ENCODE results near the gene STX8. TPM values are rescaled to one million over a fixed set of nuclear protein-coding genes. Genes with fewer than 3 reads are reported as not detected.

Gene STX8
- total RNA-seq, 1 donor from 2014 or later: 57.8 TPM

GRCh38 chr17:9206741-9207332, 368.8 kb downstream of the STX8 start:
- DNase-seq (no peak), ATAC-seq (no peak)
- Histone ChIP-seq H3K9me3 (no peaks in the 10 kb centered on the region), H3K4me3 (no peak overlapping the region), H3K27ac (no peak overlapping the region), H3K4me1 (peaks cover 14% of the 10 kb centered on the region), H3K27me3 (ENCODE audit: low read depth) (peaks cover 8% of the 10 kb centered on the region), H3K36me3 (no peaks in the 10 kb centered on the region)
- TF ChIP-seq CTCF (IDR thresholded peaks at IDR 0.05): no peak
- intact Hi-C loops (cut with DNase I): no loop called here

GRCh38 chr17:9206410-9206703, 369.3 kb downstream of the STX8 start:
- H3K36me3 ChIP-seq: no peaks in the 10 kb centered on the region
- ATAC-seq: no peak
- peaks cover 8% of the 10 kb centered on the region for H3K27me3 ChIP-seq (ENCODE audit: low read depth)
- H3K27ac ChIP-seq: no peak overlapping the region
- peaks cover 14% of the 10 kb centered on the region for H3K4me1 ChIP-seq
- H3K9me3 ChIP-seq: no peaks in the 10 kb centered on the region
- intact Hi-C loops (cut with DNase I): no loop called here
- TF ChIP-seq CTCF (IDR thresholded peaks at IDR 0.05): no peak
- H3K4me3 ChIP-seq: no peak overlapping the region
- no peak for DNase-seq

- intact Hi-C loops (cut with DNase I): no loop called here
These were observed 369.9 kb downstream of the STX8 start for GRCh38 chr17:9205520-9206409.

GRCh38 chr17:9204637-9205329, 370.8 kb downstream of the STX8 start:
- DNase-seq: no peak
- ATAC-seq: no peak
- no peaks in the 10 kb centered on the region for H3K36me3 ChIP-seq
- no peak overlapping the region for H3K4me3 ChIP-seq
- TF ChIP-seq CTCF (IDR thresholded peaks at IDR 0.05): no peak
- peaks cover 14% of the 10 kb centered on the region for H3K4me1 ChIP-seq
- peaks cover 8% of the 10 kb centered on the region for H3K27me3 ChIP-seq (ENCODE audit: low read depth)
- no peak overlapping the region for H3K27ac ChIP-seq
- no peaks in the 10 kb centered on the region for H3K9me3 ChIP-seq
- intact Hi-C loops (cut with DNase I): no loop called here

More at GRCh38 chr17:9205520-9206409, 369.9 kb downstream of the STX8 start:
- Histone ChIP-seq H3K4me3 (no peak overlapping the region), H3K27ac (no peak overlapping the region), H3K27me3 (ENCODE audit: low read depth) (peaks cover 8% of the 10 kb centered on the region), H3K9me3 (no peaks in the 10 kb centered on the region), H3K4me1 (peaks cover 14% of the 10 kb centered on the region), H3K36me3 (no peaks in the 10 kb centered on the region)
- ATAC-seq (no peak), DNase-seq (no peak)
- no peak for TF ChIP-seq CTCF (IDR thresholded peaks at IDR 0.05)

- intact Hi-C loops (cut with DNase I): no loop called here
- H3K4me3 ChIP-seq: no peak overlapping the region
- H3K36me3 ChIP-seq: no peaks in the 10 kb centered on the region
- H3K4me1 ChIP-seq: peaks cover 14% of the 10 kb centered on the region
- H3K27ac ChIP-seq: no peak overlapping the region
- no peak for DNase-seq
- no peak for TF ChIP-seq CTCF (IDR thresholded peaks at IDR 0.05)
- no peaks in the 10 kb centered on the region for H3K9me3 ChIP-seq
- peaks cover 8% of the 10 kb centered on the region for H3K27me3 ChIP-seq (ENCODE audit: low read depth)
- ATAC-seq: no peak
These were observed 371.7 kb downstream of the STX8 start for GRCh38 chr17:9203771-9204425.

Data from lower lobe of right lung (tissue), 2 donors.